HG03457 (cell line): ENCODE results near the gene KIF18B.
"Not testable (repeated sequence)": the region's sequence is repeated elsewhere in the genome, so short reads cannot be mapped to it uniquely, and the experiment has no call there.

Experiments
- ATAC-seq: cut with Tn5 transposase; IDR thresholded peaks from one replicate; pipeline ENCODE4 v1.9.1; 2021; ENCODE audit warnings: moderate number of reproducible peaks; ENCODE audit not compliant: unreplicated experiment

KIF18B gene

DNA sequence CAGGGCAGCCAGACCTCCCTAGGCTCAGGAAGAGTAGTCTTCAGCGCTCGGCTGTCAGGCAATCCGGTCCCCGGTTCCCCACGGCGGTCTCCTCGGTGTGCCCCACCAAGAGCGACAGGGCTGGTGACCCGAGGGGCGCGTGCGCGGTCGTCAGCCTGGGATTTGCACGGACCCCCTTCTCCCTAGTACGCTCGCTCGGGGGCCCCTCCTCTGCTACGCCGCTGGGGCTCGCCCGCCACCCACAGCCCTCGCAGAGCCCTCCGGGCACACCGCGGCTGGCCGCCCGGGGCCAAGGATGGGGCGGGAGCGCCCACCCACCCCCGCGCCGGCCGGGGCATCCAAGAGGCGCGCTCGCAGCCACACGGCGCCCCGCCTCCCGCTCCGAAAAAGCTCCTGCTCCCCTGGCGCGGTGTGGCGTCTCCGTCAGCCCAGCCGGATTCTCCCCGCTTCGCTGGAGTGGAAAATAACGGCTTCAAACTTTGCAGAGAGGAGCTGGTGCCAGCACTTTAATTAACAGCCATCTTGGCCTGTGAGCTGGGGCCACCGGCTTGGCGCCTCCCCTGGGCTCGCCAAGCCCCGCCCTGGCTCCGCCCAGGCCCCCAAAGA lies 22.7 kb upstream of the KIF18B start:
- ATAC-seq, result no peak

DNA sequence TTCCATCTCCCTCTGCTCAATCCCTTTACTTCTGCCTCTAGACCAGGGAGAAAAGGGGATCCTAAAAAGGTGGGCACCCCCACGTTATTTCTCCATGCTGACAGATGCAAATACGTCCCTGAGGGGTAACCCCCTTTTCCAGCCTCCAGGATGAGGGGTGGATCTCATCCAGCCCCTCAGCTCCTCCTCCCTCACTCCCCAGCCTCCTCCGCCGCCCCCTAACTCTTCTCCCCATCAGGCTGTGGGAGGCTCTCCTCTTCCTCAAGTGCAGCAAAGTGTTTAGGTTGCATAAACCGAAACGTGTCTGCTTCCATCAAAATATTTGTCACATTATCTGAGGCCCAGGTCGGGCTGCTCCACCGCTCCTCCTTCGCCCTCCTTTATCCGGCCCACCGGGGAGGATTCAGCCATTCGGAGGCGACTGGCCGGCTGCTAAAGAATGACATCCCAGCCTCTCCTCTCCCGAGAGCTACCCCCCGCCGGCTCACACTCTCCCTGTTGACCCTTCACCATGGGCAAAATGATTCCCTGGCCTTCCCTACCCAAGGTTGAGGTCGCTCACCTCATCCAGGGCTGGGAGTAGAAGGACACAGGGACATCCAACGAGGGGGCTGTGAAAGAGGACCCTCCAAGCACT lies 21.7 kb upstream of the KIF18B start:
- no peak for ATAC-seq

DNA sequence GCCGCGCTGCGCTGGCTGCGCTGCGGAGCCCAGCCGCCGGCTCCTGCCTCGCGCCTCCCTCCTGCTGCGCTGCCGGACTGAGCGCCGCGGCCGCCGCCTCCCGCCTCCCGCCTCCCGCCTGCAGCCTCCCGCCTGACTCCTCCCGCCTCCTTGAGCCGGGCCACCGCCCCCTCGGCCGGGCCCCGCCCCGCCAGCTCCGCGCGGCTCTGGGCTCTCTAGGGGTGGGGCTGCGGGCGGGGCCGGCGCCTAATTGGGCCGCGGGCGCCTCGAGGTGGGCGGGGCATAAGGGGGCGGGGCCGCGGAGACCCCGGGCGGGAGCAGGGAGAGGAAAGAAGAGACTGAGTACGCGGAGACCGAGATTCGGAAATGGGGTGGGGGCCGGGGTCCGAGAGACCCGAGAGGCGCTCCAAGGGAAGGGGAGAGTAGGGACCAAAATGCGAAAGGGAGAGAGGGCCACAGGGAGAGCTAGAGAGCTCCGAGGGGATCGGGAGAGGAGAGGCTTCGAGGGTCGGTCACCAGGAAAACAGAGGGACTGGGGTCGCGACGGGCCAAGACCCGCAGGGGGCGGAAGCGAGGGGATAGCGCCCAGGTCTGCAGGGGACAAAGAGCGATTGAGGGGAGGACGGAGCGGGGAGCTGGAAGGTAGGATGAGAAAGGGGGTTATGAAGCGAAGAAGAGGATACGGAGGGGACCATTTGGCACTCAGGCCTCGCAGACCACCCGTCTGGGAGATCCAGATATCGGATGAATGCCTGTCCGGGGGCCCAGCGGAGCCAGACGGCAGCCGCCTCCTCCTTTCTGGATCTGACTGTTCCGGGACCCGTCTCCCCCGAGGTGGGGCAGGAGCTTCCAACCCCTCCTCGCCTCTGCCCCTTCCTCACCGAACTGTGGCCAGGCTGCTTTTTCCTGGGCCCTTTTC lies 20.9 kb upstream of the KIF18B start, which contains the start of gene C1QL1:
C1QL1 (minus strand) TSS at position 79 of the 919 bp plus-strand sequence. CDS start 255 bp downstream, outside the sequence.
- ATAC-seq, result peak; percentile 68

DNA sequence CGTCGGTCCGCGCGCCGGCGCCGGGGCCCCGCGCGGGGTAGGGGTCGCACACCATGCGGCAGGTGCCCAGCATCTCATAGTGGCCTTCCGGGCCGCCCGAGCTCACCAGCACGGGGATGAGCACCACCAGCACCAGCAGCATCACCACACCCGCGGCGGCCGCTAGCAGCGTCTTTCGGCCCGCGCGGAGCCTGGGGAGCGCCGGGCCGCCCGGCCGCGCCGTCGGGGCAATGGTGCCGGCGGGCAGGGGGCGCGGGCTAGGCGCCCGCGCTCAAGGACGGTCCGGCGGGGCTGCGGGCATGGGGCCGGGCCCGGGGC lies 20.3 kb upstream of the KIF18B start:
- ATAC-seq, result no peak

DNA sequence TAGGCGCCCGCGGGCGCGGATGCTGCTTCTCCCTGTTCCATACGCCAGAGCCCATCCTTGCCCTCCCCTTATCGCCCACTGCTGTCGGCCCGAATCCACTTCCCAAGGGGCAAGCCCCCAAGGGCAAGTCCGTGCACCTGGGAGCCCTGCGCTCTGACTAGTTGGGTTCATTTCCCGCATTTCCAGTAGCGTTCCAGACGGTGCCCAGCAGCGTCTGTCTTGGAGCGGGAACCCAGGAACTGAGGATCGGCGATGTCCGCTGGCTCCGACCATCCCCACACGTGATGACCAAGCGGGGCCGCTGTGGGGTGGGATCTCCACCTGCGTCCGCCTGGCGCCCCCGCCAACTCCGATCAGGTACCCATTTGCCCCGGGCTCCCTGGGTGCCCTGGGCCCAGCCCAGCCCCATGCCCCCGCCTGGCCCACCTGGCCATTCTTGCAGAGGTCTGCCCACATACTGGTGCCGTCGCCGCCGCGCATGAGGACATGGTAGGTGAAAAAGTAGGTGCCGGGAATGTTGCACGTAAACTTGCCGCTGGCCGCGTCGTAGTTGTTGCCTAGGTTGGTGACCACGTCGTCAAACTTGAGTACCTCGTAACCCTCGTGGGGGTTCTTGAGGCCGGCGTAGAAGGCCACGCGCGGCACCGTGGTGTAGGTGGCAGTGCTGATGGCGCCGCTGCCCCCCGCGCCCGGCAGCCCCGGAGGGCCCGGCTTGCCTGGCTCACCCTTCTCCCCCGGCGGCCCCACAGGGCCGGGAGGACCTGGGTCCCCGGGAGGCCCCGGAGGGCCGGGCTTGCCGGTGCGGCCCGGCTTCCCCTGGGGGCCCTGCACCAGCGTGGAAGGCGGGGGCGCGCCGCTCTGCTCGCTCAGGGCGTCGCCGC lies 19.7 kb upstream of the KIF18B start:
- no peak for ATAC-seq

DNA sequence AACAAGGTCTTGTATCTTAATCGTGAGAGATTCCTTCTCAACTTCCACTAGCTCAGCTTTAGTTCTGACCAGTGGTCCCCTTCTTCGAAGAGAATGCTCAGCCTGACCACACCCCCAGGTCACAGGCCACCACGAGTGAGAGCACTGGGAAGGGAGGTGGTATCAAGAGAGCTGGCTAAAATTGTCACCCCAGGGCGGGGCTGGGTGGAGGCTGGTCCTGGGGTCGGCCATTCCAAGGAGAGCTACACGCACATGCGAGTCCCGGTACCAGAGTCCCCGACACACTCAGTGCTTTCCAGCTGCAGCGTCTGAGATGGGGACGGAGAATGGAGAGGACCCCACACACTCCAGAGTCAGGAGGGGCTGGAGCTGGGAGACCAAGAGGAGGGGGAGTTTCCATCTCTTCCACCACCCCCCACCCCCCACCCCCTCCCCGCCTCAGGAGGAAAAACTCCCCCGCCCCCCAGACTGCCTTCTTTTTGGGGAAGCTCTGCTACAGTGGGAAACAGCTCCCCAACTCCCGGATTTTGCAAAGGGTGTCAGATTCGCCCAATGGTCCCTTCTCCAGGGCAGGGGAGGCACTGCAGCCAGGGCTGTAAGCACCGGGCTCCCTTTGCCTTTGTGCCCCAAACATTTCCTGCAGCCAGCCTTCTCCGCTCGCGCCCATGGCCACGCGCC lies 18.9 kb upstream of the KIF18B start:
- no peak for ATAC-seq

DNA sequence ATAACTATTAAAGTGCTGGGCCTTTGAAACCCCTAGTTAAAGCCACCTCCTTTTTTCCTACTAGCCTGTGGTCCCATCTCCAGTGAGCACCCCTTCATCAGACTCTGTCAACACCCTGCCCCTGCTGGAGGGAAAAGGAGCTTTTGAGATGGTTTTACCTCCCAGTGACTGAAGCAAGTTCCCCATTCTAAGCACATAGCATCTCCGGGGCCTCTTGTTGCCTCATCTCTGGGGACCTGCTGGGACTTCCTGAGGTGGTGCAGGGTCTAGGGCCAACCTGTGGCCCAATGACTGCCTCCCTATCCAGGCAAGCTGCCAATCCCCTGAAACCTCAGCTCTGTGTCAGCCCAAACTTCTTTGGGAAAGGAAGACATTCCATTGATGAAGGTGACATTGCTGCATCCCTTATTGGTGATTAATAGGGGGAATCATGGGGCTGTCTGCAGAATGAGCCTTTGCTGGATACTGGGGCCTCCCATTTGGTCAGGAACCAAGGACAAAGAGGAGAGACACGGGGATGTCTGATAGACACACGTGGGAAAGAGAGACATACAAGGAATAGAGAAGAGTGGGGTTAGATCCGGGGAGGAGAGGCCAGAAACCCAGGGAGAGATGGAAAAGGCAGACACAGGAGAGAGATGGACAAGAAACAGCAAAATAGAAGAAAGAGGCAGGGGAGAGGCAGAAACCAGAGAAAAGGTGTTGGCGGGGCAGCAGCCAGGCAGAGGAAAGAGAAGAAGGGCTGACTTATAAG lies 18.1 kb upstream of the KIF18B start:
- ATAC-seq, result no peak

DNA sequence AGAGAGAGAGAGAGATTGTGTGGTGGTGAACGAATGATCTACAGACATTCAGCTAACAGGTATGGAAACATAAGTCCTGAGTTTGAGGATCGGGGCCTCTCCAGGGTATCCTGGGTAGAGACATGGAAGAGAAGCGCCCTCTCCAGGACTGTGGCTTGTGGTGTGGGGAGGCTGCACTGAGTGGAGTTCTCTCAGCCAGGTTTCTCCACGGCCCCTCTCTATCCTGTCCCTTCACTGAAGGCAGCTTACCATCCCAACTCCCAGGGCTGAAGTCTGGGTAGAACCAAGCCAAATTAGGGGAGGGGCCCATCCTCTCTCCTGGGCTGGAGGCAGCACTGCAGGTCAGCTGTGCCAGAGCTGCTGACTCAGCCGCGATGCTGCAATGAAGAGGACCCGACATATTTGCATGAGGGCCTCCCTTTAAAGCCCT lies 14.4 kb upstream of the KIF18B start:
- ATAC-seq, result no peak

DNA sequence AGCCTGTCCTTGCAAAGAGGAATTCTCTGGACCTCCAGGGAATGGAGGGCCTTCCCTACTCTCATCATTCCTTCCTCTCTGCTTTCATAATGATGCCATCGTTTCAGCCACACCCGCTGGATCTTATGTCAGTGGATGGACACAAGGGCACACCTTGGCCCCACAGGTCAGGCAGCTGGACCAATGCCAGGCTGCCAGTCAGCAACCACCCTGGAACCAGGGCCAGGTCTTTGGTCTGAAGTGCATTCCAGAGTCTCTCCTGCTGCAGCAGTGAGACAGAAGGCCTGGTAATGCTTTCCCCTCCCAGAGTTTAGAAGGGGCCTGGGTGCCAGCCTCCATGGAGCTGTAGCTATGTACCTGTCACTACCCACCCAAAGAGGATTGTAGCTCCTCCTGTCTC lies 13.1 kb upstream of the KIF18B start:
- no peak for ATAC-seq

DNA sequence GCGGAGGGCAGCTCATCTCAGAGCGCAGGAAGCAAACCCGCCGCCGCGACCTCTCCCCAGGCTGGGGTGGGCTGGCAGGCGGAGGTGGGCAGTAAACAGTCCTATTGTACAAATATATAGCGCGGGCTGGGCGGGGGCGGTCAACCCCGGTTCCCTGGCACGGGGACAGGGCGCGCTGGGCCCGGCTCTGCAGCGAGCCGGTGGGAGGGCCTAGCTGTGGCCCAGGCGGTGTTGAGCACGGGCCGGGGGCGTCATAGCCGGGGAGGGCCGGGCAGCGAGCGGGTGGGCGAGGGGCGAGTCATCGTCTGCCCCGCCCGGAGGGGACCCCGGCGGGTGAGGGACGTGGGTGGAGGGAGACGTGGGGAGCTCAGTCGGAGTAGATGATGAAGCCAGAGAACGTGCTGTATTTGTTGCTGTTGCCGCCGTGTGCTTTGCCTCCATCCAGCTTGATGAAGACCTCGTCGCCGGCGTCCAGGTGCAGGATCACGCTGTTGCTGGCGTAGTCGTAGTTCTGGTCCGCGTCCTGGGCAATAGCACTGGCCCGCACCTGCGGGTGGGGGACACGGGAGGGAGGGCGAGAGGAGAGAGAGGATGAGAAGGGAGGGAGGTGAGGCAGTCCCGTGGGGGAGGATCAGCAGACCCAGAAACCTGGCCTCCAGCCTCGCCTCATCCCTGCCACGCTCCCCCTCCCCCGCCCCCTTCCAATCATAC lies 12.4 kb upstream of the KIF18B start:
- ATAC-seq, result no peak

DNA sequence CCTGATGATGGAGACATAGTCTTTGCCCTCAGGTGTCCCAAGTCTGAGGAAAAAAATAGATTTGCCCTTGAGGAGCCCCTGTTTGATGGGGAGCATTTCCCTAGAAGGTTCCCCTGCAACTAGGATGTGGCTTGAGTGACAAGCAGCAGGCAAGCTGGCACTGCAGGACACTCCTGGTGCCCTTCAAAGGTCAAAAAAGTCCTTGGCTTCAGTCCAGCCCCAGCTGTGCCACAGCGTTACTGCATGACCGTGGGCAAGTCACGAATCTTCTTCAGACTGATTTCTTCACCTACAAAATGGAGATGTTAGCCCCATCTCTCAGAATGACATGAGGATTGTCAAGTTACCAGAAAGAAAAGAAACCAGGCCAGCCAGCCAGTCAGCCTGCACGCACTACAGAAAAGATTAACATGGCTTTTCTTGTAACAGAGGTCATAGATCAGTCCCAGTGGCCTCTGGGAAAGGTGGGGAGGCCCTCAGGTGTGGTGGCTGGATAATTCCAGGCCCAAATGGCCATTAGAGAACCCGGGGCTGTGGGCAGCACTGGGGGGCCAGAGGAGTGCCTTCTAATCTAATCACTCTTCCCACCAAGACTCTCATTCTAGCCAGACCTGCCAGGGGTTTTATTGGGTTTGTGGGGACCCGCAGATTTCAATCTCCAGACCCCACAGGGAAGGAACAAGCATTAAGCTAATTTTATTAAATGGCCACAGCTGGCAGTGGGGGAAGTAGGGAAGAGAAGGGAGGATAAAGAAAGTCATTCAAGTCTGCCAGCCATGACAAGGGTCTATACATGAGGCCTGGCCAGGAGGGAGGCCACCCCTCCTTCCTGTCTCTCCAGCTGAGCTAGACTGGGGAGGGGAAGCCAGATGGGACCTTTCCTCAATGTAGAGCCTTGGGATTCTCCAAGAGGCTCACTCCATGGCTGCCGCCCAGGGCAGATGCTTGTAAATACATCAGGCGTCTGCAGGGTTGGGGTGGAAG lies 9.7 kb upstream of the KIF18B start:
- ATAC-seq, result no peak

DNA sequence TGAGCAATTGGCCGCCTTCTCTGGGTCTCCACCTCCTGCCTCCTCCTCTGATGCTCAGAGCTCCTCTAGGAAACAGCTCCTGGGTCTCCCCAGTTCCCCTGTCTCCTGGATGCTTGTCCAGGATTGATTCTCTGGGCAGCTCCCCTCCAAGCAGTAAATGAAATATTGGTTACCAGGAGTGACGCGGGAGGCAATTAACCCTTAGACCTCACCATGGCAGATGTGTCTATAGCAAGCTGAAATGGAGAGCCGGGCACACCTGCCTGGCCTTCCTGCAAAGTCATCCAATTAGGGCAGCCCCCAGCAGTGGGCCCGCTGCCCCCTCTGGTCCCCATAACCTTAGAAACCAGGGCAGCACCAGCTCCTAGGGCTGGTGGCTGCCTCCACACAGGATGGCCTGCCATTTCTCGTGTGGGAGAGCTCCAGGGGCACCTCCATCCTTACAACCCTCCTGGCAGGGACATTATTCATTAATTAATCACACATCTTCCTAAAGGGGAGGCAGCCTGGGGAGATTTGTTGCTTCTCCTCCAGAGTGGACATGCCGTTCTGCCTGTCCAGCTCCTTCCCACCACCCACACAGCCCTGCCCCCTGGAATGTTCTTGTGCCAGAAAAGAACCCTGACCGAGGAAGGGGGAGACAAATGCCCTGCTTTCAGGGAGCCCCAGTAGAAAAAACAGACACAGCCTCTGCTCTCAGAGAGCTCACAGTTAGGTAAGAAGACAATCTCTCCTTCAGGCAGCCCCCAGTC lies 8.3 kb upstream of the KIF18B start:
- ATAC-seq, result no peak

DNA sequence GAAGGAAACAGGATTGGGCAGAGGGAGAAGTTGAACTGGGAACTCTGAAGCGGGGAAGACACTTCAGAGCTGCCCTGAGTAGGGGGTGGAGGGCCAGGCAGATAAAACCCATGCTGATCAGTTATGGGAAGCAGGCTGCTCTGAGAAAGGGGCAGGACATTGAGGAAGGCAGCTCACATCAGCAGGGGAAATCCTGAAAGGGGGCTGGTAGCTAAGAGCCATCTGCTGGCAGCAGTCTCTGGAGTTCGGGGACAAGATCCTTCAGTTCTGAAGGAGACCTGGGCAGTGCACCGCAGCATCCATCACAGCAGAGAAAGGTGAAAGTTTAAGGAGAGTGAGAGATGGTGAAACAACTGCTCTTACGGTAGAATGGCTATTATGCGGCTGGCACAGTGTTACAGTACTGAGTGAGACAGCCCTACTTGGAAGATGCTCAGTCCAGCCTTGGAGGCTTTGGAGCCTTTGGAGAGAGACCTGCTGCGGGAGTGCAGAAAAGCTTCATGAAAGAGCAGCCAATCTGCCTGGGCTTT lies 5.4 kb upstream of the KIF18B start:
- ATAC-seq, result no peak

DNA sequence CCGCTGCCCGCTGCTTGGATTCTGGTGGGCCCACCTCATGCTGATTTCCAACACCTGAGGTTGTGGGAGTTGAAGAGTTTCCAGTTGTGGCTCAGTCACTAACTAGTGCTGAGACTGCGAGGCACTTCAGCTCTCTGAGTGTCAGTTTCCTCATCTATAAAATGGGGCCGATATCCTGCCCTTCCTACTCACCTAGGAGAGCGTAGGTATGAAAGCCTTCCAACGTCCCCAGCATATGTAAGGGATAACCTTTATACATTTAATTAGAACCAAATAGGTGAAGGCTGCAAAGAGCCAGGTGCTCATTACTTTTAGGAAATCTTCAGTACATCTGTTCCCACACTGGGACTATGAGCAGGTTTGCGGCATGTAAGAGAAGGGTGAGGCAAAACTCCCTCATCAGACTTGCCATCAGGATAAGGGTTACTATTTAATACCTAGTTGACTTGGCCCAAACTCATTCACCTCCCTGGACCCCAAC lies 782 bp upstream of the KIF18B start:
- no peak for ATAC-seq

DNA sequence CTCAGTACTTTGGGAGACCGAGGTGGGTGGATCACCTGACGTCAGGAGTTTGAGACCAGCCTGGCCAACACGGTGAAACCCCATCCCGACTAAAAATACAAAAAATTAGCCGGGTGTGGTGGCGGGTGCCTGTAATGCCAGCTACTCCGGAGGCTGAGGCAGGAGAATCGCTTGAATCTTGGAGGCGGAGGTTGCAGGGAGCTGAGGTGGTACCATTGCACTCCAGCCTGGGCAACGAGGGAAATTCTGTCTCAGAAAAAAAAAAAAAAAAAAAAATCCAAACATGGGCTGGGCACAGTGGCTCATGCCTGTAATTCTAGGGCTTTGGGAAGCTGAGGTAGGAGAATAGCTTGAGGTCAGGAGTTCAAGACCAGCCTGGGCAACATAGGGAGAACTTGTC lies 1.9 kb downstream of the KIF18B start:
- not testable (repeated sequence) for ATAC-seq

DNA sequence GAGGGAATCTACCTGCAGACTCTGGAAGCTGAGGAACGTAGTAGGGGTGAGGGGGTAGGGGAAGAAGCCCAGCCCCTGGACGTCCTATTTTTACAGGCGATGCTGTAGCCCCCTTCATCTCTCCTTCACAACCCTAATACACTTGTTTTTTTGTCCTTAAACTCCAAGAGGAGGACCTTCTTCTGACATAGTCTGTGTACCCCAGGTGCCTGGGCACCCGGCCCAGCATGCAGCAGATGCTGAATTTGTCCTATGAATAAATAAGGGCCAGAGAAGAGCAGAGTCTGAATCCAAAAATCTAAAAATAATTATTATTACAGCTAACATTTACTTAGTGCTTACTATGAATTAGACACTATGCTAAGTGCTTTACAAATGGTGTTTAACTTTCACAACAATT lies 5.1 kb downstream of the KIF18B start:
- no peak for ATAC-seq
